Measurements from ENCODE around the gene ADGRL3. TPM values are rescaled to one million over a fixed set of nuclear protein-coding genes. Genes with fewer than 3 reads are reported as not detected.

Gene ADGRL3
- total and polyA plus RNA-seq, 3 donors from 2014 or later: 11.6 to 21.6 (median 12.8) TPM

GRCh38 chr4:61199873-61200186 is 296 bp upstream of the ADGRL3 start:
- intact Hi-C loops (cut with DNase I; ENCODE audit: low total_unique reads): no loop called here
- no peak for DNase-seq
- H3K27ac ChIP-seq: peak overlapping the region; percentile 30 to 37
- H3K36me3 ChIP-seq (ENCODE audit: low read depth, missing control alignments): no peaks in the 10 kb centered on the region
- 3 to 4% methylated on average over 8 to 9 of the region's 9 CpGs for WGBS, 2 donors
- peak overlapping the region; percentile 42 to 68 for H3K4me3 ChIP-seq
- H3K9me3 ChIP-seq: no peaks in the 10 kb centered on the region
- TF ChIP-seq CTCF (IDR thresholded peaks at IDR 0.05): no peak
- no peak for TF ChIP-seq POLR2A (IDR thresholded peaks at IDR 0.05)
- H3K4me1 ChIP-seq: no peaks in the 10 kb centered on the region
- no peaks in the 10 kb centered on the region for H3K27me3 ChIP-seq

GRCh38 chr4:61200916-61201526 is 895 bp downstream of the ADGRL3 start:
- 0% methylated on average over 30 to 38 of the region's 41 CpGs for WGBS, 2 donors
- H3K27ac ChIP-seq: peak overlapping the region in 1 of 2 donors; percentile 37
- H3K9me3 ChIP-seq: no peaks in the 10 kb centered on the region
- no peak for TF ChIP-seq CTCF (IDR thresholded peaks at IDR 0.05)
- TF ChIP-seq POLR2A (IDR thresholded peaks at IDR 0.05): no peak
- no peaks in the 10 kb centered on the region for H3K27me3 ChIP-seq
- no peaks in the 10 kb centered on the region for H3K36me3 ChIP-seq (ENCODE audit: low read depth, missing control alignments)
- intact Hi-C loops (cut with DNase I; ENCODE audit: low total_unique reads): no loop called here
- H3K4me1 ChIP-seq: no peaks in the 10 kb centered on the region
- peak; percentile 49 for DNase-seq
- peak overlapping the region; percentile 42 to 68 for H3K4me3 ChIP-seq

- intact Hi-C loops (cut with DNase I; ENCODE audit: low total_unique reads): no loop called here
- H3K27ac ChIP-seq: peak overlapping the region in 1 of 2 donors; percentile 37
- H3K27me3 ChIP-seq: no peaks in the 10 kb centered on the region
- no peaks in the 10 kb centered on the region for H3K4me1 ChIP-seq
- WGBS, 2 donors: 1 to 2% methylated on average over 28 of the region's 28 CpGs
- TF ChIP-seq POLR2A (IDR thresholded peaks at IDR 0.05) (no peak), CTCF (IDR thresholded peaks at IDR 0.05) (no peak)
- peak; percentile 19 for DNase-seq
- no peaks in the 10 kb centered on the region for H3K36me3 ChIP-seq (ENCODE audit: low read depth, missing control alignments)
- peak overlapping the region; percentile 42 to 68 for H3K4me3 ChIP-seq
- H3K9me3 ChIP-seq: no peaks in the 10 kb centered on the region
Measured at GRCh38 chr4:61201561-61201960, 1.4 kb downstream of the ADGRL3 start.

GRCh38 chr4:61201961-61202637 is 2.0 kb downstream of the ADGRL3 start:
- intact Hi-C loops (cut with DNase I; ENCODE audit: low total_unique reads): no loop called here
- no peak for TF ChIP-seq POLR2A (IDR thresholded peaks at IDR 0.05)
- no peak for TF ChIP-seq CTCF (IDR thresholded peaks at IDR 0.05)
- Histone ChIP-seq H3K9me3 (no peaks in the 10 kb centered on the region), H3K4me1 (no peaks in the 10 kb centered on the region), H3K36me3 (ENCODE audit: low read depth, missing control alignments) (no peaks in the 10 kb centered on the region), H3K27ac (no peak overlapping the region), H3K27me3 (no peaks in the 10 kb centered on the region), H3K4me3 (peak overlapping the region; percentile 42 to 68)
- WGBS, 2 donors: 1 to 2% methylated on average over 12 to 33 of the region's 51 CpGs
- peak; percentile 22 for DNase-seq
